ENCODE results near the gene SPCS3. TPM values are rescaled to one million over a fixed set of nuclear protein-coding genes. Genes with fewer than 3 reads are reported as not detected.

Gene SPCS3
- total RNA-seq, 6 experiments from 2014 or later, result 163 to 250 (median 180) TPM

DNA sequence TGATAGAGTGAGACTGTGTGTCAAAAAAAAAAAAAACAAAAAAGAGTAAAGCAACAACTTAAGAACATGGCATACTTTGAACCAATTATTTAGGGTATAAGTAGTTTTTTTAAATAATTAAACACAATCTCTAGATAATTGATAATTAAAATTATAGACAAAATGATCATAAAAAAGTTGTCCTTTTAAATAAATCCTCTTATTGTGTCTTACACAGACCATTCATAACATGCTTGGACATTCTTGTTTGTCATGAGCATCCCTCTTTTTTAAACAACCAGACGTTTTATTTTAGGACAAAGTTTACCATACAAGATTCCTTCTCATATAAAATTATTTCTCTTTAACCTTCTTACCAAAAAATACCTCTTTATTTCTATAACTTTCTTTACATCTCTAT is 35.1 kb downstream of the SPCS3 start:
- DNase-seq, result no peak
- Mint-ChIP-seq H3K4me1 (ENCODE audit: low read depth) (peaks cover 33% of the 10 kb centered on the region), H3K27me3 (ENCODE audit: insufficient read depth) (no peaks in the 10 kb centered on the region), H3K27ac (no peak overlapping the region), H3K4me3 (no peak overlapping the region), H3K9me3 (peaks cover 8% of the 10 kb centered on the region), H3K36me3 (ENCODE audit: low read depth) (peaks cover 26% of the 10 kb centered on the region)
- TF ChIP-seq, protein P1, sequence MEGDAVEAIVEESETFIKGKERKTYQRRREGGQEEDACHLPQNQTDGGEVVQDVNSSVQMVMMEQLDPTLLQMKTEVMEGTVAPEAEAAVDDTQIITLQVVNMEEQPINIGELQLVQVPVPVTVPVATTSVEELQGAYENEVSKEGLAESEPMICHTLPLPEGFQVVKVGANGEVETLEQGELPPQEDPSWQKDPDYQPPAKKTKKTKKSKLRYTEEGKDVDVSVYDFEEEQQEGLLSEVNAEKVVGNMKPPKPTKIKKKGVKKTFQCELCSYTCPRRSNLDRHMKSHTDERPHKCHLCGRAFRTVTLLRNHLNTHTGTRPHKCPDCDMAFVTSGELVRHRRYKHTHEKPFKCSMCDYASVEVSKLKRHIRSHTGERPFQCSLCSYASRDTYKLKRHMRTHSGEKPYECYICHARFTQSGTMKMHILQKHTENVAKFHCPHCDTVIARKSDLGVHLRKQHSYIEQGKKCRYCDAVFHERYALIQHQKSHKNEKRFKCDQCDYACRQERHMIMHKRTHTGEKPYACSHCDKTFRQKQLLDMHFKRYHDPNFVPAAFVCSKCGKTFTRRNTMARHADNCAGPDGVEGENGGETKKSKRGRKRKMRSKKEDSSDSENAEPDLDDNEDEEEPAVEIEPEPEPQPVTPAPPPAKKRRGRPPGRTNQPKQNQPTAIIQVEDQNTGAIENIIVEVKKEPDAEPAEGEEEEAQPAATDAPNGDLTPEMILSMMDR (IDR thresholded peaks at IDR 0.05), result no peak

DNA sequence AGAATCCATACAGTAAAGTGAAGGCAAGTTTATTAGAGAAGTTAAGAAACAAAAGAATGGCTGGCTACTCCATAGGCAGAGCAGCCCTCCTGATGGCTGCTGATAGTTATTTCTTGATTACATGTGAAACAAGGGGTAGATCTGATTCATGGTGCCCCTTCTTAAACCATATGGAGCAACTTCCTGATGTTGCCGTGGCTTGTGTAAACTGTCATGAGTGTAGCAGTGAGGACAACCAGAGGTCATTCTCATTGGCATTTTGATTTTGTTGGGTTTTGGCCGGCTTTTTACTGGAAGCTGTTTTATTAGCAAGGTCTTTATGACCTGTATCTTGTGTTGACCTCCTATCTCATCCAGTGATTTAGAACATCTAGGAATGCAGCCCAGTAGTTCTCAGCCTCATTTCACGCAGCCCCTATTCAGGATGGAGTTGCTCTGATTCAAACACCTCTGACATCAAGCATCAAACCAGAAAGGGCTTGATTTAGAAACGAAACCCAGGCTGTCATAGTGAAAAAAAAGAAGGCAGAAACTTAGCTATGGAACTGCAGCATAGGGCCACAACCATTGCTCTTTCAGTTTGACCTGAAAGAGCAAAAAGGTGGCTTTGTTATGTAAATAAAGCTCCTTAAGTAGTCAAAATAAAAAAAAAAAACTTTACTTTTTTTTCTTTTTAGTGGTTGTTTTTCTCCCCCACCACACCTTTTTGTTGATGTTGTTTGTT is 37.8 kb downstream of the SPCS3 start:
- Mint-ChIP-seq H3K9me3 (peaks cover 8% of the 10 kb centered on the region), H3K4me1 (ENCODE audit: low read depth) (peaks cover 46% of the 10 kb centered on the region), H3K36me3 (ENCODE audit: low read depth) (peaks cover 20% of the 10 kb centered on the region), H3K27me3 (ENCODE audit: insufficient read depth) (no peaks in the 10 kb centered on the region), H3K27ac (peak overlapping the region; percentile 16), H3K4me3 (no peak overlapping the region)
- TF ChIP-seq, protein P1 (IDR thresholded peaks at IDR 0.05), result no peak
- no peak for DNase-seq

- TF ChIP-seq, protein P1 (IDR thresholded peaks at IDR 0.05), result no peak
- peaks cover 52% of the 10 kb centered on the region for H3K4me1 Mint-ChIP-seq (ENCODE audit: low read depth)
- H3K27me3 Mint-ChIP-seq (ENCODE audit: insufficient read depth), result no peaks in the 10 kb centered on the region
- peaks cover 16% of the 10 kb centered on the region for H3K36me3 Mint-ChIP-seq (ENCODE audit: low read depth)
- H3K9me3 Mint-ChIP-seq, result peaks cover 8% of the 10 kb centered on the region
- peak overlapping the region; percentile 82 for H3K27ac Mint-ChIP-seq
- no peak for DNase-seq
- H3K4me3 Mint-ChIP-seq, result no peak overlapping the region
Observed at GRCh38 chr4:176358083-176358469, 38.3 kb downstream of the SPCS3 start.

DNA sequence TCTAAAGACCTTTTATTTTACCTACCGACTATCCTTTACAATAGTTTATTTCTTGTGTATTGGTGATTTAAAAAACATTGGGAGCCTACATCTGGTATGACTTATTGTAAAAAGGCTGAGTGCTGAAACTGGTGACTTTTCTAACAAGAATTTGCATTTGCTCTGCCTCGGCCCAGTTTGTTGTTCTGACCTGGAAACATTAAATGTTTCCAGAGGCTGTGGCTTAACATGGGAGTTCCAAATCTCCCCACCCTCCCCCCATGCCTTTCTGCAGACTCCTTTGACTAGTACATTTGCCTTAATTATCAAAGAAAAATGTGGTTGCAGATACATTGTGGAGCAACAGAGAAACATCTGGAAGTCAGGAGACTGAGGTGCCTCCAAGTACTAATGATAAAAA is 39.8 kb downstream of the SPCS3 start:
- H3K4me3 Mint-ChIP-seq, result peak overlapping the region; percentile 64
- peak overlapping the region; percentile 82 for H3K27ac Mint-ChIP-seq
- no peaks in the 10 kb centered on the region; the same call in 1 of the 2 replicates for H3K9me3 Mint-ChIP-seq
- DNase-seq, result peak; percentile 77
- TF ChIP-seq, protein P1 (IDR thresholded peaks at IDR 0.05), result no peak
- H3K4me1 Mint-ChIP-seq (ENCODE audit: low read depth), result peaks cover 57% of the 10 kb centered on the region
- H3K27me3 Mint-ChIP-seq (ENCODE audit: insufficient read depth), result no peaks in the 10 kb centered on the region
- peaks cover 5% of the 10 kb centered on the region for H3K36me3 Mint-ChIP-seq (ENCODE audit: low read depth)

GRCh38 chr4:176360446-176360845 is 40.7 kb downstream of the SPCS3 start:
- TF ChIP-seq, protein P1 (IDR thresholded peaks at IDR 0.05), result no peak
- H3K27ac Mint-ChIP-seq, result peak overlapping the region; percentile 33
- DNase-seq, result peak; percentile 31
- H3K9me3 Mint-ChIP-seq, result no peaks in the 10 kb centered on the region; the same call in 1 of the 2 replicates
- H3K4me1 Mint-ChIP-seq (ENCODE audit: low read depth), result peaks cover 57% of the 10 kb centered on the region
- H3K4me3 Mint-ChIP-seq, result no peak overlapping the region; the same call in 1 of the 2 replicates
- no peaks in the 10 kb centered on the region for H3K27me3 Mint-ChIP-seq (ENCODE audit: insufficient read depth)
- H3K36me3 Mint-ChIP-seq (ENCODE audit: low read depth), result peaks cover 5% of the 10 kb centered on the region

Data from HFFc6 (cell line).